GM06990 (cell line): ENCODE data around the gene PLK2.

Experiments
- DNase-seq: peaks from one replicate; pipeline ENCODE4 v3.0.0-alpha.2; 2011; ENCODE audit not compliant: insufficient read length; ENCODE audit errors: extremely low read depth
- H3K27me3 ChIP-seq: replicated peaks from 2 replicates; pipeline ENCODE4 v1.6.0; 2011; ENCODE audit warnings: low read length; ENCODE audit not compliant: control insufficient read depth, insufficient read depth
- H3K36me3 ChIP-seq: 2 replicates; pipeline ENCODE4 v1.5.1; 2011; ENCODE audit warnings: low read length; ENCODE audit not compliant: control insufficient read depth, insufficient read depth
- H3K4me3 ChIP-seq: replicated peaks from 2 replicates; pipeline ENCODE4 v1.5.1; 2011; ENCODE audit warnings: low read depth, mild to moderate bottlenecking, control low read depth, low read length
- TF ChIP-seq, protein P1 (sequence below): IDR thresholded peaks from 2 replicates; pipeline ENCODE4 v1.5.1; 2011; ENCODE audit warnings: low read length, control low read depth, mild to moderate bottlenecking, inconsistent platforms; ENCODE audit not compliant: insufficient read depth, poor library complexity, severe bottlenecking

The PLK2 gene

GRCh38 chr5:58407042-58407719 is 52.7 kb downstream of the PLK2 start:
- no peak for DNase-seq

GRCh38 chr5:58406394-58406793 is 53.5 kb downstream of the PLK2 start:
- TF ChIP-seq, protein P1, sequence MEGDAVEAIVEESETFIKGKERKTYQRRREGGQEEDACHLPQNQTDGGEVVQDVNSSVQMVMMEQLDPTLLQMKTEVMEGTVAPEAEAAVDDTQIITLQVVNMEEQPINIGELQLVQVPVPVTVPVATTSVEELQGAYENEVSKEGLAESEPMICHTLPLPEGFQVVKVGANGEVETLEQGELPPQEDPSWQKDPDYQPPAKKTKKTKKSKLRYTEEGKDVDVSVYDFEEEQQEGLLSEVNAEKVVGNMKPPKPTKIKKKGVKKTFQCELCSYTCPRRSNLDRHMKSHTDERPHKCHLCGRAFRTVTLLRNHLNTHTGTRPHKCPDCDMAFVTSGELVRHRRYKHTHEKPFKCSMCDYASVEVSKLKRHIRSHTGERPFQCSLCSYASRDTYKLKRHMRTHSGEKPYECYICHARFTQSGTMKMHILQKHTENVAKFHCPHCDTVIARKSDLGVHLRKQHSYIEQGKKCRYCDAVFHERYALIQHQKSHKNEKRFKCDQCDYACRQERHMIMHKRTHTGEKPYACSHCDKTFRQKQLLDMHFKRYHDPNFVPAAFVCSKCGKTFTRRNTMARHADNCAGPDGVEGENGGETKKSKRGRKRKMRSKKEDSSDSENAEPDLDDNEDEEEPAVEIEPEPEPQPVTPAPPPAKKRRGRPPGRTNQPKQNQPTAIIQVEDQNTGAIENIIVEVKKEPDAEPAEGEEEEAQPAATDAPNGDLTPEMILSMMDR, result no peak
- H3K4me3 ChIP-seq, result no peak overlapping the region
- DNase-seq, result no peak
- no peaks in the 10 kb centered on the region for H3K36me3 ChIP-seq
- no peaks in the 10 kb centered on the region; the same call in 1 of the 2 replicates for H3K27me3 ChIP-seq

More at GRCh38 chr5:58407042-58407719, 52.7 kb downstream of the PLK2 start:
- no peaks in the 10 kb centered on the region for H3K36me3 ChIP-seq
- TF ChIP-seq, protein P1, result no peak
- H3K4me3 ChIP-seq, result no peak overlapping the region
- no peaks in the 10 kb centered on the region; the same call in 1 of the 2 replicates for H3K27me3 ChIP-seq

DNA sequence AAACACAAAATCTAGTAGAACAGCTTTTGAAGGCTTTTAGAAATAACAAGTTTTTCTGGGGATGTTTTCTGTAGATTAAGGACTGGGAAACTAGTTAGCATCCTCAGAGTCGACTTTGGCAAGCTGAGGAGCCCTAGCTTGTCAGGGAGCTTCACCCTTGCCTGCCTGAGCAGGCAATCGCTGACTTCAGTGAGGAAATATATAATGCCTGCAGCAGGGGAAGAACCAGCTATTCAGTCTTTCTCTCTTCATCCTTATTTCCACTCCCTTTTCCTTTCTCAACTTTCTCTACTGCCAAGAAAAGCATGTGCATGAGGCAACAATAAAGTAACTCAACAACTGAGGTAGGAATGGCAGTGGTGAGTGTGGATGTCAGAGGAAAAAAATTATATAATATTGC is 54.7 kb downstream of the PLK2 start:
- DNase-seq, result no peak
- Histone ChIP-seq H3K4me3 (no peak overlapping the region), H3K36me3 (no peaks in the 10 kb centered on the region), H3K27me3 (no peaks in the 10 kb centered on the region; the same call in 1 of the 2 replicates)
- TF ChIP-seq, protein P1, result no peak

DNA sequence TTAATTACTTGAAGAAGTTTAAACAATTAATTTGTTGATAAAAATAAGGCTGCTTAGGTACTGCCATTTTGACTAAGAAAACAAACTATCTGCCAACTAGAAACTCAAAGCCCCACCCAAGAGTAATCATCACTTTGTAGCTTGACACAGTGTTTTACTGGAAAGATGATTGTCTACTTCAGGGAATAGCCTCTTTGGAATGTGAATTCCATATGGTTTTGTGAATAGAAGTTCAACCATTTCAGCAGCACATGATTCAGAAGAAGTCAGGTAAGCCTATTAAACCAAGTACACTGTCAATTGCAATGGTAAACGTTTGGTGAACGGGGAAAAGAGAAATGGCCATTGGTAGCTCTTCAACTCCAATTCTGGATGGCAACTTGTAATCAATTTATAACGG is 55.2 kb downstream of the PLK2 start:
- Histone ChIP-seq H3K27me3 (no peaks in the 10 kb centered on the region; the same call in 1 of the 2 replicates), H3K4me3 (no peak overlapping the region), H3K36me3 (no peaks in the 10 kb centered on the region)
- DNase-seq, result no peak
- TF ChIP-seq, protein P1, result no peak
